GM19193 (cell line): ENCODE results near the gene CCDC12.

Experiments
- POLR2A ChIP-seq: IDR thresholded peaks from 4 replicates; pipeline ENCODE4 v1.6.1; 2011; ENCODE audit not compliant: insufficient read depth, insufficient read length; ENCODE audit errors: extremely low read depth

The CCDC12 gene

GRCh38 chr3:46935168-46935858 lies 41.2 kb downstream of the CCDC12 start:
- no peak for TF ChIP-seq POLR2A

- no peak for TF ChIP-seq POLR2A
Observed at GRCh38 chr3:46934498-46935167, 41.9 kb downstream of the CCDC12 start.

DNA sequence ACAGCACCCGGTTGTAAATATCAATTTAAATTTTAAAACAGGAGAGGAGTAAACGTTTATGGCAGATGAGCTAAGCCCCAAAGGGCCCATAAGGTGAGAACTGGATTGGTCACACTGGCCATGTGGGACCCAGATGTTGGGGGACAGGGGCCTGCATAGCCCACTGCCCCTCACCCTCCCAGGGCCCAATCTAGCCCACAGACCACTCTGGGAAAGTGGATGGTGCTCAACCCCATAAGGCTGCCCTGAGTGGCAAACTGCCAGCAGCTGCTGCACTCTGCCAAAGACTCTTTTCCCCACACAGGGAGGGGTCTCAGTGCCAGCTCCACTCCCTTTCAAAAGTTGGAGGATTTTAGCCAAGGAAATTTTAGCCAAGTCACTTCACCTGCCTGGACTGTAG lies 42.5 kb downstream of the CCDC12 start:
- no peak for TF ChIP-seq POLR2A

DNA sequence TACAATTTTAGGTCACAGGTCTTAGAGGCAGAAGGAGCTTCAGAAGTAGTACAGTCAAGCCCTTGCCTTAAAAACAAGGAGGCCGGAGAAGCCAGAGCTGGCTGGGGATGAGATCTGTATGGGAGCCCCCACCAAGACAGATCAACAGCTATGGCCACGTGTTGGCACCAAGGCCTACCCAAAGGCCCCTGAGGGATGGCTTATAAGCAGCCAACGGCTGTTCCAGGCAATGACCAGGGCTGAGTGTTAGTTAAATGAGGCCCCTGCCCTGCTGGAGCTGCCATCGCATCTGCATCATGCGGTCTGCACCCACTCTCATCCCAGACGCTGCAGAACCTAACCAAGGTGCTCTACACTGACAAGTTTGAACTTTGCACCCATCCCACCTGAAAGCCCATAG lies 43.3 kb downstream of the CCDC12 start:
- TF ChIP-seq POLR2A: no peak

DNA sequence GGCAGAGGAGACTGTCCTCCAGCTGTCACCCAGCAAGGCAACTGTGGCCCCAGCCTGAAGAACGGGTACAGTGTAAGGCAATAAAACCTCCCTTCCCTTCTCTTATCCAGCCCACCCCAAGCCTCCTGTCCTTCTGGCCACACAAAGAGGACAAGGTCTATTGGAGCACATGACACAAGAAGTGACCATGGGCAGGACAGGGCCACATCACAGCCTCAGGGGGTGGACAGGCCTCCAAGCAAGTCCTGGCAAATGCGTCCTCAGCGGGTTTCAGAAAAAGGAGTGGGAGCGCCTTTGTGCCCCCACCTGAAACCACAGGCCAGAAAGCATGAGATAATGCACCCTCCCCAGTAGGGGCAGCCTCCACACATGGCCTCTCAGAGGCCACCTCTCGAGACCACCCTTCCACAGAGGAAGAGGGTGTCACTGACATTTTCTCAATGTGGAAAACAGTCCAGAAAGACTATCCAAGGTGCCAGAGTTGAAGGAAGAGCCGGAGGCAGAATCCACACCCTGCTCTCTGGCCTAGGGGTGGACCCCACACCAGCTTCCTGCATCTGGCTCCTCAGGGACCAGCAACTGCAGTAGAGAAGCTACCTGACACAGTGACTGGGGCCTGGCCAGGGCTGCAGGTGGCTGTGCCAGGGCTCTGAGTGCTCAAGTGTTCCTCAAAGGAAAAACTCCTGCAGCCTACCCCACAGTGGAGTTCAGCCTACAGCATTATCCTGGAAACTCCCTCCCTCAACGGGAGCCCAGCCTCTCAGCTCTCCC lies 43.9 kb downstream of the CCDC12 start:
- TF ChIP-seq POLR2A: no peak

DNA sequence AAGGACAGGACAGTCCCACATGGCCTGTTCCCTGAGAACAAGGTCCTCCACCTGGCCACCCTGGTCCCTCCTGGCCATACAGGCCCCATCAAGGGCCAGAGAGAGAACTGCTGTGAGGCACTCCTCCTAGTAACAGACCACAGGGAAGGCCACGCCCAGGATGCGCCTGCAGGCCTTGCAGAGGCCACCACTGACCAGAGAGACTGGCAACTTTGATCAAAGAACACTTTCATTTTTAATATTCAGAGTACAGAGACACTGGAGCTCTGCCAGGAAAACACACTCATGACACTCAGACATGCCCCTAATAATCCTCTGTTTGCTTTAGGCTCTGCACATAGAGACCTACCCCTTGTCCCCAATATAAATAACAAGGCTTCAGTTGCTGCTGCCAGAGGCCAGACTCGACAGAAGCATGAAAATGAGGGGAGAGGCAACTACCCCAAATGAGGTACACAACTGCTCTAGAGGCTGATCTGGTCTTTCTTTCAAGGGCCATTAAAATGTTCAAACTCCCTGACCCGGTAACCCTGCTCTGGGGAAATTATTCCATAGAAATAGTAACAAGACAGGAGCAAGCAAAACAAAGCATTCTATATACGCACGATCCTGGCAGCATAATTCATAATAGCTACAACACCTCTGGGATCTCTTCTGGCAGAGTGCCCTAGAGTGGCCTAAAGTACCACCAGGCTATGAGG lies 44.8 kb downstream of the CCDC12 start:
- TF ChIP-seq POLR2A: no peak

- no peak for TF ChIP-seq POLR2A
Observed at GRCh38 chr3:46930945-46931403, 45.6 kb downstream of the CCDC12 start.

DNA sequence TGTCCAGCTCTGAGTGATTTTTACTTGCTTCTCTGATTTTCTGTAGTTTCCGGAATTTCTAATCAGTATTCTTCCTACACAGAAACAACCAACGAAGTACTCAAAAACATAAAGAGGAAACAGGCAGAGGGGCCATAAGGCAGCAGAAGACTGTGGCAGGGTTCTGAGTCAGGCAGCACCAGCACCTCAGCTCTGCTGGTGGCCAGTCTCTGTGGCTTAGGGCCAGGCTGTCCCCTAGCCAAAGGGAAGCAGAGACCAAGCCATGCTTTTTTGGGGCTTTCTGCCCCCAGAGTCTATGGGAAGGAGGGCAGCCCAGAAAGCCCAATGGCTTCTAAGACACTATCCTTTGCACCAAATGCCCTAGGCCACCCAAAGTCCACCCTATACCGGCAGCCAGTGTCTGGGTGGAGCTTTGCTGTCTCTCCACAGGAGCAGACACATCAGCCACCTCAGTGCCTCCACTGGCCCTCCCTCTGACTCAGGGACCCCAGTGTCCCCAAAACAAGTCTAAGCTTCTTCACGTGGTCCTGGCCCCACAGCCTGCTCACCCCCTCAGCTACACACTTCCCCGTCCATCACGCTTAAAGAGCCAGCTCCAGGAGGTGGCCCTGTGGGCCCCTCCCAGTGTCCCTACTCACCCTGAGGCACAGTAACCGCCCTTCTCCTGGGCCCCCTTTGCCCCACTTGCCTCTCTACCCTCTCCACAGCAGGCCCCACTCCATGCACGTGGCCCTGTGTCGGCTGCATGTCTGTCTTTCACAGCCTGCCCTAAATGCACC lies 46.2 kb downstream of the CCDC12 start:
- TF ChIP-seq POLR2A: no peak

GRCh38 chr3:46929324-46929723 lies 47.2 kb downstream of the CCDC12 start:
- TF ChIP-seq POLR2A: no peak

DNA sequence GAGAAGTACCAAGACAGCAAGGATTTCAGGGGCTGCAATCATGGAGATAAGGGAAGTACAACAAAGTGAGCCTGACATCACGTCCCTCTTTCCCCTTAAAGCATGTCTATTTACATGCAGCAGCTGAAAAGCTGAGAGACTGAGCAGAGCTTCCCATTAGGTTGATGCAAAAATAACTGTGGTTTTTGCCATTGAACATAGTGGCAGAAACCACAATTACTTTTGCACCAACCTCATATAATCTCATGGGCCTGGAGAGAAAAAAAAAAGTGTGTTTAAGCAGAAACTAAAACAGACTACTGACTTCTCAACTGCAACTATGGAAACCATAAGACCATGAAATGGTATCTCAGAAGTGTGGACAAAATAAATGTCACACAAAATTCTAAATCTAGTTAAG lies 48.3 kb downstream of the CCDC12 start:
- TF ChIP-seq POLR2A: no peak

- no peak for TF ChIP-seq POLR2A
Observed at GRCh38 chr3:46927718-46928073, 48.8 kb downstream of the CCDC12 start.

GRCh38 chr3:46926871-46927717 lies 49.5 kb downstream of the CCDC12 start:
- TF ChIP-seq POLR2A: peak; percentile 46

DNA sequence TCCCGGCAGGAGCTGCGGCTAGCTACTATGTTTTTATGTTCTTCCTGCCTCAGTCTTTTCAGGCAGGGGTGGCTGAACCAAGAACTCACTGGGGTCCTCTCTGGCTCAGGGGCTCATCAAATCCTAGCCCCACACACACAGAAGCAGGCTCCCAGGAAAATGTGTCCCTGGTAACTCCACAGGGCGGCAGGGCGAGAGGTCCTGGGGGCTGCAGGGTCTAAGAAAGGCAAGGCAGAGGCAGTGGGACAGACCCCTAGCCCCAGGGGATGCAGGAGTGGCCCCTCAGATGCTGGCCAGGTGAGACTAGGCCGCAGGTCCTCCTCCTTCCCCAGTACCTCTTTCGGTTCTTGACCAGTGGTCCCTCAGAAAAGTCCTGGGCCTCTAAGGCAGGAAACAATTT lies 50.1 kb downstream of the CCDC12 start:
- no peak for TF ChIP-seq POLR2A
